Smooth muscle cell (in vitro differentiated cells): ENCODE results near the gene CST1. TPM values are rescaled to one million over a fixed set of nuclear protein-coding genes. Genes with fewer than 3 reads are reported as not detected.
"Not testable (repeated sequence)": the region's sequence is repeated elsewhere in the genome, so short reads cannot be mapped to it uniquely, and the experiment has no call there.

Source experiments
- DNase-seq: peaks from one replicate; lab custom pipeline; 2025; ENCODE audit not compliant: unreplicated experiment; lab: John Stamatoyannopoulos, UW
- H2AFZ ChIP-seq: fragments of 200-600 bp; sonication (generic); 2 replicates; pipeline ENCODE4 v1.6.0; 2016; ENCODE audit warnings: antibody characterized with exemption, low read depth, mild to moderate bottlenecking
- H3F3A ChIP-seq: fragments of 200-600 bp; sonication (generic); 2 replicates; pipeline ENCODE4 v1.6.0; 2017; ENCODE audit warnings: antibody characterized with exemption, low read depth
- H3K27ac ChIP-seq: fragments of 200-600 bp; sonication (generic); 2 replicates; pipeline ENCODE4 v1.5.1; 2016; ENCODE audit warnings: low read depth, mild to moderate bottlenecking
- H3K27me3 ChIP-seq: fragments of 200-600 bp; sonication (generic); 2 replicates; pipeline ENCODE4 v1.6.1; 2016; ENCODE audit warnings: low read depth, mild to moderate bottlenecking
- H3K36me3 ChIP-seq: fragments of 200-600 bp; sonication (generic); 2 replicates; pipeline ENCODE4 v1.5.1; 2016; ENCODE audit warnings: low read depth
- H3K4me1 ChIP-seq: fragments of 200-600 bp; sonication (generic); 2 replicates; pipeline ENCODE4 v1.5.1; 2016; ENCODE audit warnings: low read depth
- H3K4me2 ChIP-seq: fragments of 200-600 bp; sonication (generic); 2 replicates; pipeline ENCODE4 v1.6.0; 2016; ENCODE audit warnings: mild to moderate bottlenecking
- H3K4me3 ChIP-seq: fragments of 200-600 bp; sonication (generic); 2 replicates; pipeline ENCODE4 v1.5.1; 2016; ENCODE audit warnings: mild to moderate bottlenecking
- H3K79me2 ChIP-seq: fragments of 200-600 bp; sonication (generic); 2 replicates; pipeline ENCODE4 v1.6.0; 2016; ENCODE audit warnings: low read depth, mild to moderate bottlenecking
- H3K9ac ChIP-seq: fragments of 200-600 bp; sonication (generic); 2 replicates; pipeline ENCODE4 v1.6.0; 2016; ENCODE audit warnings: low read depth
- H3K9me3 ChIP-seq: fragments of 200-600 bp; sonication (generic); replicated peaks from 2 replicates; pipeline ENCODE4 v1.5.1; 2016; ENCODE audit warnings: low read depth
- H4K20me1 ChIP-seq: fragments of 200-600 bp; sonication (generic); 2 replicates; pipeline ENCODE4 v1.6.0; 2016; ENCODE audit warnings: low read depth
- WGBS: methylation state at CpG from one replicate; pipeline ENCODE4 v1.1.7; 2016; ENCODE audit warnings: low lambda C conversion rate; 5-methylcytosine and 5-hydroxymethylcytosine counted together
- polyA plus RNA-seq: library from polyadenylated mRNA; unstranded; fragments of >200 nt; fragmentation: Nextera tagmentation; extraction: Ambion mirVana; gene quantifications from 2 replicates; pipeline ENCODE4 v1.2.1, GENCODE V29; 2016
- total RNA-seq: library from RNA; depleted of rRNA; stranded (reverse); fragments of >200 nt; gene quantifications from 2 replicates; pipeline ENCODE4 v1.2.3, GENCODE V29; 2014
- TF ChIP-seq, protein P1 (sequence below): fragments of 200-600 bp; sonication (generic); IDR thresholded peaks from 2 replicates; pipeline ENCODE4 v1.5.1; 2017; ENCODE audit warnings: borderline replicate concordance, mild to moderate bottlenecking, antibody characterized with exemption; ENCODE audit not compliant: insufficient read depth, poor library complexity, severe bottlenecking

The CST1 gene
- total and polyA plus RNA-seq, 2 experiments from 2014 or later, result 1.9 to 9.3 TPM

DNA sequence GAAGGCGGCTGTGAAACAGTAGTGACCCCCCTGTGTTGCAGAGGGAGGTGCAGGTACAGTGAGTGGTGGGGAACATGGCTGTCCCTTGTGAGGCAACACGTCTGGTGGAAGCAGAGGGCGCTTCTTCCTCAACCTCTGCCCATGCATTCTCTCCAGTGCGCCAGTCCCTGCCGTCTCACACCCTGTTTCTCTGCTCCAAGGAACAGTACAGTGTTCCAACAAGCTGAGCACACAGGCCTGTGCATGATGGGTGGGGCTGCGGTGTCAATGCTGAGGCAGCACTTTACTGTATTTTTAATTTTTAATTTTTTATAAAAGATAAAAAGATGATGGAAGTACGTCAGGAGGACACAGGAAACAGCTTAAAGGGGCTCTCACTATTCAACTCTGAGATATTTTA lies 43.3 kb upstream of the CST1 start:
- WGBS, result 93% methylated on average over 7 of the region's 7 CpGs
- H4K20me1 ChIP-seq, result no peaks in the 10 kb centered on the region
- no peaks in the 10 kb centered on the region for H3F3A ChIP-seq
- H3K4me2 ChIP-seq, result no peak overlapping the region
- no peak overlapping the region for H3K9ac ChIP-seq
- no peak overlapping the region for H3K27ac ChIP-seq
- no peaks in the 10 kb centered on the region for H3K79me2 ChIP-seq
- H3K4me1 ChIP-seq, result no peaks in the 10 kb centered on the region
- no peak overlapping the region for H3K4me3 ChIP-seq
- H3K9me3 ChIP-seq, result no peaks in the 10 kb centered on the region
- H3K27me3 ChIP-seq, result peaks cover 8% of the 10 kb centered on the region
- no peak overlapping the region for H2AFZ ChIP-seq
- TF ChIP-seq, protein P1, sequence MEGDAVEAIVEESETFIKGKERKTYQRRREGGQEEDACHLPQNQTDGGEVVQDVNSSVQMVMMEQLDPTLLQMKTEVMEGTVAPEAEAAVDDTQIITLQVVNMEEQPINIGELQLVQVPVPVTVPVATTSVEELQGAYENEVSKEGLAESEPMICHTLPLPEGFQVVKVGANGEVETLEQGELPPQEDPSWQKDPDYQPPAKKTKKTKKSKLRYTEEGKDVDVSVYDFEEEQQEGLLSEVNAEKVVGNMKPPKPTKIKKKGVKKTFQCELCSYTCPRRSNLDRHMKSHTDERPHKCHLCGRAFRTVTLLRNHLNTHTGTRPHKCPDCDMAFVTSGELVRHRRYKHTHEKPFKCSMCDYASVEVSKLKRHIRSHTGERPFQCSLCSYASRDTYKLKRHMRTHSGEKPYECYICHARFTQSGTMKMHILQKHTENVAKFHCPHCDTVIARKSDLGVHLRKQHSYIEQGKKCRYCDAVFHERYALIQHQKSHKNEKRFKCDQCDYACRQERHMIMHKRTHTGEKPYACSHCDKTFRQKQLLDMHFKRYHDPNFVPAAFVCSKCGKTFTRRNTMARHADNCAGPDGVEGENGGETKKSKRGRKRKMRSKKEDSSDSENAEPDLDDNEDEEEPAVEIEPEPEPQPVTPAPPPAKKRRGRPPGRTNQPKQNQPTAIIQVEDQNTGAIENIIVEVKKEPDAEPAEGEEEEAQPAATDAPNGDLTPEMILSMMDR, result no peak
- no peak for DNase-seq
- no peaks in the 10 kb centered on the region for H3K36me3 ChIP-seq

DNA sequence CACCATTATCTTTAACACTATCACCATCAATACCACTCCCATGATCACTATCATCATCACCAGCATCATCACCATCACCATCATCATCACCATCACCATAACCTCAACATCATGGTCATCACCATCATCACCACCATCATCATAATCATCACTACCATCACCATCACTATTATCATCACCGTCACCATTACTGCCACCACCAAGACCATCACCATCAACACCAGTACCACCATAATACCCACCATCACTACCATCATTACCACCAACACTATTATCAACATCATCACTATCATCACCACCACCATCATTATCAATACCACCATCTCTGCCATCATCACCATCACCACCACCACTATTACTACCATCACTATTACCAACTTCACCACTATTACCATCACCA lies 32.7 kb upstream of the CST1 start:
- TF ChIP-seq, protein P1, result no peak
- no peaks in the 10 kb centered on the region for H3K9me3 ChIP-seq
- H3F3A ChIP-seq, result no peaks in the 10 kb centered on the region
- no peaks in the 10 kb centered on the region for H3K36me3 ChIP-seq
- no peak overlapping the region for H3K27ac ChIP-seq
- no peak overlapping the region for H3K4me2 ChIP-seq
- WGBS, result 100% methylated on average over 1 of the region's 1 CpG
- no peaks in the 10 kb centered on the region for H3K79me2 ChIP-seq
- H3K27me3 ChIP-seq, result no peaks in the 10 kb centered on the region
- DNase-seq, result no peak
- H2AFZ ChIP-seq, result no peak overlapping the region
- no peak overlapping the region for H3K4me3 ChIP-seq
- no peaks in the 10 kb centered on the region for H4K20me1 ChIP-seq
- H3K4me1 ChIP-seq, result no peaks in the 10 kb centered on the region
- H3K9ac ChIP-seq, result no peak overlapping the region

DNA sequence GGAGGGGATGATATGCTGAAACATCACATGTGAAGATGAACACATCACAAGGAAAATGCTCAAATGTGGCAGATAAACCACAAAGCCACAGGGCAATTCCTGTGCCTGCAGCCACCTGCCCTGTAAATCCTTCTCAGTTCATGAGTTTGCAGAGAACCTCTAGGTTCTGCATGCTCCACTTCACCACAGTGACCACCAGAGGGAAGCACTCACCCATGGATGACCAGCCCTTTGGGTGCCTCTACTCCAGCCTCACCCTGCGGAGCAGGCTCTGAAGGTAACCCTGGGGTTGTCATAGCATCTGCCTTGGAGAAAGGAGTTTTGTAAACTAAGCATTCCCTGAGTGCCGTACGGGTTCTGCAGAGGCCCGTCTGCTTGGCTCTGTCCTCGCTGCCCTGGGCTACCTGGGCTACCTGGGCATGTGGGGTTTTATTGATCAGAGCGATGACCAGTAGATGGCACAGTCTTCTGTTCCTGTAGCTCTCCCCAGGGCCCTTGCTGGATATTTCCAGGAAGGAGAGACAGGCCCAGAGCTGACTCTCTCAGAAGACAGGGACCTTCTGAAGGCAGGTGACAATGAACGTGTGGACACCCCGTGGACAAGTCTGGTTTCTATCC lies 31.7 kb upstream of the CST1 start:
- H3K4me3 ChIP-seq, result no peak overlapping the region
- H2AFZ ChIP-seq, result no peak overlapping the region
- H3K79me2 ChIP-seq, result no peaks in the 10 kb centered on the region
- no peaks in the 10 kb centered on the region for H3F3A ChIP-seq
- H3K4me1 ChIP-seq, result no peaks in the 10 kb centered on the region
- no peak overlapping the region for H3K4me2 ChIP-seq
- H3K27ac ChIP-seq, result no peak overlapping the region
- H3K9ac ChIP-seq, result no peak overlapping the region
- H3K9me3 ChIP-seq, result no peaks in the 10 kb centered on the region
- no peaks in the 10 kb centered on the region for H3K27me3 ChIP-seq
- H3K36me3 ChIP-seq, result no peaks in the 10 kb centered on the region
- WGBS, result 63% methylated on average over 8 of the region's 8 CpGs
- no peak for DNase-seq
- TF ChIP-seq, protein P1, result peak; percentile 53
- no peaks in the 10 kb centered on the region for H4K20me1 ChIP-seq

DNA sequence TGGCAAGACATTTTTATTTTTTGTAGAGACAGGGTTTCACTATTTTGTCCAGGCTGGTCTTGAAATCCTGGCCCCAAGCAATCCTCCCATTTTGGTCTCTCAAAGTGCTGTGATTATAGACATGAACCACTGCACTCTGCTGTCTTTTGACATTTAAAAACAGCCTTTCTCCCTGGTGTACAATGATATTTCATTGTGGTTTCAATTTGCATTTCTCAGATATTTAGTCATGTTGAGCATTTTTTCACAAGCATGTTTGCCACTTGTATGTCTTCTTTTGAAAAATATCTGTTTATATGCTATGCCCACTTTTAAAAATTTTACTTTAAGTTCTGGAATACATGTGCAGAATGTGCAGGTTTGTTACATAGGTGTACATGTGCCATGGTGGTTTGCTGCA lies 27.9 kb upstream of the CST1 start:
- not testable (repeated sequence) for H4K20me1 ChIP-seq, H3K79me2 ChIP-seq, H3K4me3 ChIP-seq, DNase-seq, H3K36me3 ChIP-seq, H2AFZ ChIP-seq, H3K27ac ChIP-seq, H3K4me1 ChIP-seq, H3K27me3 ChIP-seq, H3K9ac ChIP-seq, H3F3A ChIP-seq, H3K4me2 ChIP-seq, H3K9me3 ChIP-seq

DNA sequence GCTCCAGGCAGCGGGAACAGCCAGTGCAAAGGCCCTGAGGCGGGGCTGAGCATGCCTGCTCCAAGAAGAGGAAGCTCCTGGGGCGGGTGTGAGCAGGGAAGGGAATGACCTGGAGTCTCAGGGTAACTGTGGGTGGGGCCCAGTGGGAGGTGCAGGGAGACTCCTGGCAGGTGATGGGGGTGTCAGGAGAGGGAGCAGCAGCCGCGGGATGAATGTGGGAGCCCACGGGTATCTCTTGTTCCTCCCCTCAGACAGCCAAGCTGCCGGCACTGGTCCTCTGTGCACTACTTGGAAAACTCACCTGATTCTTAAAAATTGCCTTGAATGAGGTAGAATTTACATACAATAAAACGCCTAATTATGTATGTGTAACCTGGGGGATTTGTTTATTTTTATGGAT lies 26.6 kb upstream of the CST1 start:
- DNase-seq, H3K27me3 ChIP-seq, H3K27ac ChIP-seq, H3K9me3 ChIP-seq, H3K79me2 ChIP-seq, H3K9ac ChIP-seq, H3K4me1 ChIP-seq, H3K4me3 ChIP-seq, H3K36me3 ChIP-seq, H3F3A ChIP-seq, H2AFZ ChIP-seq, H4K20me1 ChIP-seq, H3K4me2 ChIP-seq: not testable (repeated sequence)
- WGBS, result 87% methylated on average over 4 of the region's 8 CpGs
